Left lung (tissue), 8 donors: ENCODE measurements around the gene CDR2L. TPM values are rescaled to one million over a fixed set of nuclear protein-coding genes. Genes with fewer than 3 reads are reported as not detected.

Source experiments
- polyA plus RNA-seq, 6 donors: library from polyadenylated mRNA; unstranded; fragments of 120-200 nt; gene quantifications; one replicate each; pipeline ENCODE4 v1.2.1, GENCODE V29; 2013; ENCODE audit not compliant: insufficient read length in 6 of 6
- total RNA-seq, 2 donors: library from RNA; stranded (reverse); fragmentation: NEBNext Ultra II Directional; extraction: Animal tissue kit (Norgen Biotek cat#: 25700); gene quantifications; one replicate each; pipeline ENCODE4 v1.2.1, GENCODE V29; 2021
- donor health status: DM: no; HTN: yes; CAD: no.
- donor health status: DM: no; HTN: no; CAD: no.

Gene CDR2L
- total and polyA plus RNA-seq, 8 donors: 10.3 to 41.2 (median 14.8) TPM

Other genes starting within 250 kb of the CDR2L start
- 10 to 100 TPM; 25.5 to 37.5 TPM for gene NHERF1, start 239.0 kb upstream of the CDR2L start, total RNA-seq
- 10 to 100 TPM; 44.9 to 65.5 (median 52.2) TPM for gene NHERF1, start 239.0 kb upstream of the CDR2L start, polyA plus RNA-seq
- gene NAT9, start 211.3 kb upstream of the CDR2L start, total RNA-seq: 10 to 100 TPM; 42.8 to 45.8 TPM
- gene NAT9, start 211.3 kb upstream of the CDR2L start, polyA plus RNA-seq: 10 to 100 TPM; 40.3 to 52.8 (median 47.9) TPM
- gene GRIN2C, start 127.7 kb upstream of the CDR2L start, total RNA-seq: under 1 TPM in 1 of 2 donors, not detected in 1; 0.26 TPM
- under 1 TPM; 0.15 to 0.43 (median 0.26) TPM for gene GRIN2C, start 127.7 kb upstream of the CDR2L start, polyA plus RNA-seq
- gene FDXR, start 114.6 kb upstream of the CDR2L start, total RNA-seq: 10 to 100 TPM in 1 of 2 donors, 1 to 10 TPM in 1; 7.7 to 17.2 TPM
- 1 to 10 TPM; 5.3 to 7.8 (median 6.2) TPM for gene FDXR, start 114.6 kb upstream of the CDR2L start, polyA plus RNA-seq
- not detected for gene FADS6, start 94.0 kb upstream of the CDR2L start, total RNA-seq
- gene FADS6, start 94.0 kb upstream of the CDR2L start, polyA plus RNA-seq: under 1 TPM in 5 of 6 donors, not detected in 1; 0.07 to 0.28 (median 0.15) TPM
- not detected for gene USH1G, start 64.4 kb upstream of the CDR2L start, total RNA-seq
- gene USH1G, start 64.4 kb upstream of the CDR2L start, polyA plus RNA-seq: under 1 TPM in 5 of 6 donors, not detected in 1; 0.06 to 0.13 (median 0.12) TPM
- not detected for gene OTOP2, start 63.4 kb upstream of the CDR2L start, total RNA-seq
- not detected for gene OTOP2, start 63.4 kb upstream of the CDR2L start, polyA plus RNA-seq
- not detected for gene OTOP3, start 51.7 kb upstream of the CDR2L start, total RNA-seq
- gene OTOP3, start 51.7 kb upstream of the CDR2L start, polyA plus RNA-seq: not detected
- gene HID1, start 14.9 kb upstream of the CDR2L start, total RNA-seq: 10 to 100 TPM; 32.1 to 39.7 TPM
- 10 to 100 TPM; 58.0 to 75.8 (median 67.2) TPM for gene HID1, start 14.9 kb upstream of the CDR2L start, polyA plus RNA-seq
- gene MRPL58, start 25.0 kb downstream of the CDR2L start, total RNA-seq: 10 to 100 TPM; 25.7 to 32.8 TPM
- 10 to 100 TPM; 18.8 to 25.1 (median 21.0) TPM for gene MRPL58, start 25.0 kb downstream of the CDR2L start, polyA plus RNA-seq
- gene ATP5PD, start 59.3 kb downstream of the CDR2L start, total RNA-seq: 100 to 1,000 TPM; 203 to 215 TPM
- 100 to 1,000 TPM; 199 to 237 (median 213) TPM for gene ATP5PD, start 59.3 kb downstream of the CDR2L start, polyA plus RNA-seq
- 10 to 100 TPM; 20.6 to 20.8 TPM for gene KCTD2, start 59.6 kb downstream of the CDR2L start, total RNA-seq
- gene KCTD2, start 59.6 kb downstream of the CDR2L start, polyA plus RNA-seq: 10 to 100 TPM; 25.0 to 32.0 (median 27.2) TPM
- 10 to 100 TPM; 36.8 to 45.1 TPM for gene SLC16A5, start 100.3 kb downstream of the CDR2L start, total RNA-seq
- gene SLC16A5, start 100.3 kb downstream of the CDR2L start, polyA plus RNA-seq: 10 to 100 TPM; 18.5 to 26.8 (median 23.0) TPM
- 10 to 100 TPM; 18.3 to 19.3 TPM for gene ARMC7, start 122.3 kb downstream of the CDR2L start, total RNA-seq
- gene ARMC7, start 122.3 kb downstream of the CDR2L start, polyA plus RNA-seq: 10 to 100 TPM; 13.2 to 15.5 (median 14.8) TPM
- gene NT5C, start 144.1 kb downstream of the CDR2L start, total RNA-seq: 10 to 100 TPM; 26.0 to 39.9 TPM
- 10 to 100 TPM; 37.6 to 56.2 (median 45.9) TPM for gene NT5C, start 144.1 kb downstream of the CDR2L start, polyA plus RNA-seq
- gene JPT1, start 166.9 kb downstream of the CDR2L start, total RNA-seq: 10 to 100 TPM; 65.0 to 97.8 TPM
- gene JPT1, start 166.9 kb downstream of the CDR2L start, polyA plus RNA-seq: 100 to 1,000 TPM in 1 of 6 donors, 10 to 100 TPM in 5; 71.4 to 115 (median 87.9) TPM
- 100 to 1,000 TPM; 321 to 344 TPM for gene SUMO2, start 195.3 kb downstream of the CDR2L start, total RNA-seq
- gene SUMO2, start 195.3 kb downstream of the CDR2L start, polyA plus RNA-seq: 100 to 1,000 TPM; 607 to 735 (median 686) TPM
- 10 to 100 TPM; 53.3 to 72.1 TPM for gene NUP85, start 218.0 kb downstream of the CDR2L start, total RNA-seq
- gene NUP85, start 218.0 kb downstream of the CDR2L start, polyA plus RNA-seq: 100 to 1,000 TPM in 1 of 6 donors, 10 to 100 TPM in 5; 73.3 to 101 (median 79.7) TPM